ENCODE measurements around the gene EYA4. TPM values are rescaled to one million over a fixed set of nuclear protein-coding genes. Genes with fewer than 3 reads are reported as not detected.

Gene EYA4
- total RNA-seq, 1 experiment from 2014 or later = not detected

- H3K36me3 ChIP-seq (ENCODE audit: control insufficient read depth, insufficient read depth, low read length) = no peaks in the 10 kb centered on the region
- BruUV-seq (replicated peaks) = no TSS peak
- ATAC-seq = no peak
- in situ Hi-C loops (cut with HindIII; ENCODE audit: low pct_unique_long_range_greater_than_20kb, low sequenced_read_pairs) = no loop called here
- no peaks in the 10 kb centered on the region for H3K27me3 ChIP-seq (ENCODE audit: control insufficient read depth, insufficient read depth, low read length)
- no peak for DNase-seq (ENCODE audit: low read depth, low spot score)
- ChIA-PET CTCF (no interaction called here), POLR2A (no interaction called here)
- no peak overlapping the region for H3K4me3 ChIP-seq (ENCODE audit: low read depth in 2 of 2, low read length in 2 of 2)
- TF ChIP-seq POLR2AphosphoS5 (IDR thresholded peaks at IDR 0.05; ENCODE audit: low read depth, low read length) (no peak), TCF7L2 (IDR thresholded peaks at IDR 0.05; ENCODE audit: low read depth, low read length) (no peak), CTCF (IDR thresholded peaks at IDR 0.05) (no peak), REST (IDR thresholded peaks at IDR 0.05; ENCODE audit: insufficient read depth in 1 of 2, low read depth in 2 of 2, low read length in 1 of 2) (no peak), SIN3A (IDR thresholded peaks at IDR 0.05; ENCODE audit: borderline replicate concordance, insufficient read depth, low read depth, low read length) (no peak)
- no peaks in the 10 kb centered on the region for H3K9me3 ChIP-seq (ENCODE audit: control insufficient read depth, insufficient read depth, low read depth, low read length)
- intact Hi-C loops (cut with micrococcal nuclease; ENCODE audit: unreplicated experiment) = no loop called here
- no peaks in the 10 kb centered on the region for H3K4me1 ChIP-seq (ENCODE audit: control insufficient read depth, insufficient read depth, low read length)
- no peak overlapping the region for H3K27ac ChIP-seq (ENCODE audit: low read length)
Observed at GRCh38 chr6:133410638-133411435, 169.7 kb downstream of the EYA4 start.

GRCh38 chr6:133411757-133412156, 170.6 kb downstream of the EYA4 start:
- CTCF ChIA-PET = no interaction called here
- no peak for DNase-seq (ENCODE audit: low read depth, low spot score)
- intact Hi-C loops (cut with micrococcal nuclease; ENCODE audit: unreplicated experiment) (no loop called here), in situ Hi-C loops (cut with HindIII; ENCODE audit: low pct_unique_long_range_greater_than_20kb, low sequenced_read_pairs) (no loop called here)
- no TSS peak for BruUV-seq (replicated peaks)
- H3K36me3 ChIP-seq (ENCODE audit: control insufficient read depth, insufficient read depth, low read length) = no peaks in the 10 kb centered on the region
- H3K4me1 ChIP-seq (ENCODE audit: control insufficient read depth, insufficient read depth, low read length) = no peaks in the 10 kb centered on the region
- POLR2A ChIA-PET = no interaction called here
- no peaks in the 10 kb centered on the region for H3K27me3 ChIP-seq (ENCODE audit: control insufficient read depth, insufficient read depth, low read length)
- H3K27ac ChIP-seq (ENCODE audit: low read length) = no peak overlapping the region
- H3K4me3 ChIP-seq (ENCODE audit: low read depth in 2 of 2, low read length in 2 of 2) = no peak overlapping the region
- H3K9me3 ChIP-seq (ENCODE audit: control insufficient read depth, insufficient read depth, low read depth, low read length) = no peaks in the 10 kb centered on the region
- ATAC-seq = no peak
- TF ChIP-seq POLR2AphosphoS5 (IDR thresholded peaks at IDR 0.05; ENCODE audit: low read depth, low read length) (no peak), CTCF (IDR thresholded peaks at IDR 0.05) (no peak), REST (IDR thresholded peaks at IDR 0.05; ENCODE audit: insufficient read depth in 1 of 2, low read depth in 2 of 2, low read length in 1 of 2) (no peak), TCF7L2 (IDR thresholded peaks at IDR 0.05; ENCODE audit: low read depth, low read length) (no peak), SIN3A (IDR thresholded peaks at IDR 0.05; ENCODE audit: borderline replicate concordance, insufficient read depth, low read depth, low read length) (no peak)

Data from Panc1 (cell line).